Stimulated activated CD4-positive, alpha-beta T cell treated with anti-CD3 and anti-CD28 coated beads, Interleukin-2, amount 100 ng/mL, for 4 hours (primary cell): ENCODE results near the gene B4GALNT1.

Experiments used
- DNase-seq: peaks from one replicate; pipeline ENCODE4 v3.0.0-alpha.2; 2020; ENCODE audit warnings: low read depth

The B4GALNT1 gene

DNA sequence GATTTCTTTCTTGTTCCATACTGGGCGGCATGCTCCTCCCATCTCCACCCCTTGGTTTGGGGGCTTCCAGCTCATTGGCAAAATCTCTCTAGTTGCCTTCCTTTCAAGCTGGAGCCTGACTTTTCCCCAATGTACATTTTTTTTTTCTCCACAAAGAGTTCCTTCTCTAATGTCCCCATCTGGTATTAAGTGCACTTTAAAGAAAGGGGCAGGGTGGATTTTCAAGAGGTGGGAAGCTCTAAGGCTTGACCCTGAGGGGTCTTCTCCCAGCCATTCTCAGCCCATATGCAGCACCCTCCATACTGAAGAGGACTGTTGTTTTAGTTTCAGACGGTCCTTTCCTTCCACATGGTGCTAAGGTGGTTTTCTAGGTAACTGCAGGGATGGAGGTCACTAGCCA is 47.8 kb downstream of the B4GALNT1 start:
- no peak for DNase-seq

DNA sequence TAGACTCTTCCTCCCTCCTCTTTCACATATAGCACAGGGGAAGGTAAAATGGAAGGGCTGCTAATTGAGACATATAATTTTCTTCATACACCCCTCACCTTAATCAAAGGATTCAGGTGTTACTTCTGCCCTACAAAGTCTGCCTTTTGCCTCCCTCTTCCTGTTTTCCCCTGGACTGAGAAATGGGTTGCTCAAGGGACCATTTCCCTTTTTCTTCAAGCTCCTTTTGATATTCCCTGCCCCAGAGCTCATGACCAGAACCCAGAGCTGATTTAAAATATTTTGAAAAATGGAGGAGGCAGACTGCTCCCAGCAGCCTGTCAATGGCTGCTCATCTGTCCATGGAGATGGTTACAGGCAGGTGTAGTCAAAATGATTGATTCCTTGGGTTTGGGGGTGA is 48.3 kb downstream of the B4GALNT1 start:
- DNase-seq = no peak

DNA sequence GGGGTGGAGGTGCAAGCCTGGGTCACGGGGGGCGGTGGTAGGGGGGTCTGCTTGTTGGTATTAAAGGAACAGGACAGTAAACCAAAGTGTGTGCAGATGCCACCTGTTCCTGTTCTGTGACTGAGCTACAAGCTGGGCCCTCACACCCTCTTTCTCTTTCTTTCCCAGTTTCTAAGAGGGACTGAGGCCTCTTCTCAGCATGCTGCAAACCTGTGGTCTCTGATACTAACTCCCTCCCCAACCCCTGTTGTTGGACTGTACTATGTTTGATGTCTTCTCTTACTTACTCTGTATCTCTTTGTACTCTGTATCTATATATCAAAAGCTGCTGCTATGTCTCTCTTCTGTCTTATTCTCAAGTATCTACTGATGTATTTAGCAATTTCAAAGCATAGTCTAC is 49.0 kb downstream of the B4GALNT1 start:
- DNase-seq = no peak

DNA sequence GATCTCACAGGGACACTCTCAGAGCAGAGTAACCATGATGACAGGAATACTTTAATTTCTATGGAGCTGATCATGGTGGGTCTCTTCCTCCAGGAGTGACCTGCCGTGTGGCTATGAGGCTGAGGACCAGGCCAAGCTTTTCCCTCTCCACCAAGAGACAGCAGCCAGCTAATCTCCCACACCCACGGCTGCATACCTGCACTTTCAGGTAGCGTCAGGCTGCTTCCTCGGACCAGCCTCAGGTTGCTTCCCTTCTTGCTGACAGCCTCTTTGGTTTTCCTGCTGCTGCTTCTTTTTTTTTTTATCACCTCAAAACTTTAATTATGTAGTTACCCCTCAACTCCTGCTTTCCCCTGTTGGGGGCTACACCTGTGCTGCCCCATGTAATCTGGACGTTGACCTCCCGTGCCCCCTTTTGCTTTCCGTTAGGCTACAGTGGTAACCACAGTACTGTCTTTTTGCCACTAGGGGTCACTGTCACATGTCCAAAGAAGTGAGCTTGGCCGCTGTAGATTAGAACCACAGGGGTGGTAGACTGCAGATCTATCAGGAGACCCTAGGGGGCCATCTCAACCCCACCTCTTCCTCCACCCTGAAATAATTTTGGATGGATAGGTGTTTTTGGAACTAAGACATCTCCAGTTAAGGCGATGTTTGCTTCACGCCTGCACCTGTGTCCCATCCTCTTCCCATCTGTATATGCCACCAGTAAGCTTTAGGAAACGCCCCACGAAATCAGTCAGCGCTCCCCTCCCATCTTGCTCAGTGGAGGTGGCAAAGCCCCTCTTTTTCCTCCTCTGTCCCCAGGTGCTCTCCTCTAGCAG is 49.8 kb downstream of the B4GALNT1 start:
- DNase-seq = peak; percentile 55

DNA sequence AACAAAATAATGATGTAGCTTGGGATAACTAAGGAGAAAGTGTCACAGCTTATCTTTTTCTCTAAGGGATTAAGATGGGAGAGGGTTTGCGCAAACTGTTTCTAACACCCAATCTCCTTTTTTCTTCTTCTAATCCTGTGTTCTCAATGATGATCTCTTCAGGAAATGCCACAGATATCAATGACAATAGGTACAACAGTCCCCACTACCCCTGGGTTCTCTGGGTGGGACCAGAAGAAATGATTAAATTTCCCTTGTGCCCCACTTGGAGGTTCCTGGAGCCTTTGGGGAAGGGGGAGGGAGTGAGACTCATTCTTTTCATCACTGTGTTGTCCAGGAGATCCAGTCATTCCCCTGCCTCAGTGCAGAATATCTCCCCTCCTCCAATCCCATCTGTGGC is 50.6 kb downstream of the B4GALNT1 start:
- no peak for DNase-seq

DNA sequence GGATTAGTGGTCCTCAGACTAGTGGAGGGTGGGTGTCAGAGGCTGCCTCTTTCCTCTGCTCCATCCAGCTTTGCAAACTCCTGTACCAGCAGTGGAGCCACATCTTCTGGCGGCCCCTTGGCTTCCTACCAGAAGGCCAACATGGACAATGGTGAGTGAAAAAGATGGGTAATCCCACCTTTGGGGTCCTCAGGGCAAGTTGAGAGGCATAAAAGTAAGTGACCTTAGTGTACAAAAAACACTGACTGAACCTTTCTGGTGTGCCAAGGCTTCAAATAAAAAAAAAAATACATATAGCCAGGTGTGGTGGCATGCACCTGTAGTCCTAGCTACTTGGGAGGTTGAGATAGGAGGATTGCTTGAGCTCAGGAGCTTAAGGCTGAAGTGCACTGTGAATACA is 51.2 kb downstream of the B4GALNT1 start:
- DNase-seq = no peak

DNA sequence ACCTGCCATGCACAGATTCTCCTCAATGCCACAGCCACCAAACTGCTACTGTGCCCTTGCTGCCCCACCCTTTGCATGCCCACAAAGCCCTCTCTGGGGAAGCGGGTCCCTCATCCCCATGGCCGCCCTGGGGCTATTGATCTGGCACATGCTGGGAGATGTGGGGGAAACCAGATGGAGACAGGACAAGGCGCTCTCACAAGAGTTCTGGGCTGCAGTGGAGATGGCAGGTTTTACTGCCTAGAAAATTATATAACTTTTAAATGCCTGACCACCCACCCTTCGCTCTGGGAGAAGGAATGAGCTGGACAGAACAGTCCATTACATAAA is 52.6 kb downstream of the B4GALNT1 start:
- no peak for DNase-seq

DNA sequence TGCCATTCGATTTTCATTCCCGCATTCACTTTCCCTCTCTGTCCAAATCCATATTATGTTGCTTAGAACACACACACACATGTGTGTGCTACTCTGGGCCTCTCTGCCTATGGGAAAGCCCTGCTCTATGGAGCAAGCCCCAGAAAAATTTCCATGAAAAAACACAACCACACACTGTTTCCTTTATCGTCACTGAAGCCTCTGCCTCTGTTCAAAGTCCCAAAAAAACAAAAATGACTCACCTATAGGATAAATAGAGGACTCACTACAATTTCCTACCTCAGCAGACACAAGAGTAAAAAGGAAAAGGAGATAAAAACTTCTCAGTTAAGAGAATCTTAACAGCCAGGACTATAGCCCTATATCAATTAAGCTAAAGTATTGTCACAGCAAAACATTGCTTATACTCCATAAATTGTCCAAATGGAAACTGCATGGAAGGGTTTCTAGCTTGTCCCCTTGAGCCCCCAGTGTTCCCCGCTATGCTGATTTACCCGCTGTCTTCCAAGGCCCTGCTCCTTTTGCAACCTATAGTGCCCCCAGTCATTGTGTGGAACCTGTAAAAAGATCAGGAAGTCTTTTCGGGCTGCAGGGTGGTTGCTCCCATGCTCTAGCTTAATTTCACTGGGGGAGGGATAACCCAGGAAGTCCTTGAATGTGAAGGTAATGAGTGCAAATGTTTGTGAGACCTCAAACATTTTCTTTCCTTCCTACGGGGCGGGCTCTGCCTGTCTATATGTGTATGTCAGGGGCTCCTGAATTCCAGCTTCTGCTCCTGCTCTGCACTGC is 53.1 kb downstream of the B4GALNT1 start:
- DNase-seq = no peak

DNA sequence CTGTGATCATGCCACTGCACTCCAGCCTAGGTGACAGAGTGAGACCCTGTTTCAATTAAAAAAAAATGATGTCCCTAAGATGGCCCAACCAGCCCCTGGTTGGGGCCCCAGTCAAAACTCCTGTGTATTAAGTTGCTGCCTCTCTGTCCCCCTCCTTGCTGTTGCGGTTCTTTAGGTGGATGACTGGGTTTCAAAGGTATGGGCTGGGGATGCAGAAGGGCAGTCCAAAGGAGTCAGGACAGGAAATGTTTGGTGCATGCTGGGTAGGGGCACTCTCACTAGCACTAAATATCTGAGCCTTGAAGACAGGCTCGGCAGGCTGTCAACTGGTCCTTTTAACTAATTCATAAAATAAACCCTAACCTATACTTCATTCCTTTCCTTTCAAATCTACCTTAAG is 54.0 kb downstream of the B4GALNT1 start:
- no peak for DNase-seq

DNA sequence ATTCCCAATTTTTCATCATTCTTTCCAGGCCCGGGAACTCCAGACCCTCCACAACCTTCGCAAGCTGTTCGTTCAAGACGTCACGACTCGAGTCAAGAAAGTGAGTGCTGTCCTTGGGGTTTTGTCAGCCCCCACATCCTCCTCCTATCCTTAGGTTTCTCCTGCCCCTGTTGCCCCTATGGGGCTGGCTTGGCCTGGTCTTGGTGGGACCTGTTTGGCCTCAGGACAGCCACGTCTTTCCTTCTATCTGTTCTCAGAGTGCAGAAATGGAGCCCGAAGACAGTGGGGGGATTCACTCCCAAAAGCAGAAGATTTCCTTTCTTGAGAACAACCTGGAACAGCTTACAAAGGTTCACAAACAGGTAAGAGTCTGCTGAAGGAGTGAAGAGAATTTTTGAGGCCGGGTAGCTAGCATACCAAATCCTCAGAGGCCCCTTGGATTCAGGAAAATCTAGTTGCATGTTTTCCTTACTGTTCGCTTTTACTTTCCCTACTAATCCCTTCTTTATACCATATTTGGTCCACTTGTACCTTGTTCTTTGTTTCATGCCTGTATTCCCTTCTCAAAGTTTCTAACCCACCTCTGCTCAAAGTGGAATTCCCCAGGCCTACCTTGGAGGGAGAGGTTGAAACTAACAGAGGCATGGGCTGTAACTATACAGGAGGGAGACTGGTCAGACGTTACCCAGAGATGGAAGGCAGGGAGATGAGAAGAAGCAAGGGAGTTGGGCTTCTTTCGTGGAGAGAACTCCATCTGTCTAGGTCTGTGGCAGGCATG is 54.8 kb downstream of the B4GALNT1 start:
- no peak for DNase-seq

DNA sequence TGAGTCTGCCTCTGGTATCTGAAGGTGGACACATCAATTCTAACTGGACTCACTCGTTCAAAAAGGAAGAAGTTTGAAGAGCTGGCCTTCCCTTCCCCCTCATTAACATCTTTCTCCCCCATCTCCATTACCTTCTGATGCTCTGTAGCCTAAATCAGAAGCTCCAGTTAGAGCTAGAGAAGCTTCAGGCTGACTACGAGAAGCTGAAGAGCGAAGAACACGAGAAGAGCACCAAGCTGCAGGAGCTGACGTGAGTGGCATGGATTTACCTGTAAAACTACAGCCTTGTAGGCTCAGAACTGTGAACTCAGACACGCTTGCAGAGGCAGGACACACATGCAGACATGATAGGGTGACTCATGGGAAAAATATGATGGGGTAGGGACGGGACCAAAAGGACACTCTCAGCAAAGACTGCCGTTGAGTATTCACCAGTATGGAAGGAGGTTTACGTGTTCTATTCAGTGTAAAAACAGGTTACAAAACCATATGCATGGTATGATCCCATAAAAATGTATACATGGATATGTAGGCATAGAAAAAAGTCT is 56.3 kb downstream of the B4GALNT1 start:
- no peak for DNase-seq
